K562 (cell line): Measurements from ENCODE around the gene CTXN1. TPM values are rescaled to one million over a fixed set of nuclear protein-coding genes. Genes with fewer than 3 reads are reported as not detected.

Experiments used
- E2F3 ChIP-seq: fragments of 250-450 bp; sonication (Bioruptor Pico); IDR thresholded peaks from 2 replicates; pipeline ENCODE4 v1.4.0; 2020; ENCODE audit warnings: mild to moderate bottlenecking
- EP300 ChIP-seq: IDR thresholded peaks from 2 replicates; pipeline ENCODE4 v1.6.1; 2012; ENCODE audit warnings: low read length, improper control_type of control experiment
- HMBOX1 ChIP-seq: sonication (generic); IDR thresholded peaks from 2 replicates; pipeline ENCODE4 v1.6.1; 2016
- KDM4B ChIP-seq, 2 experiments: fragments of 450-650 bp in 1 of 2; sonication (generic) in 1 of 2; IDR thresholded peaks; 2 replicates each; pipeline ENCODE4 v1.6.1; 2016 to 2017; ENCODE audit warnings: borderline replicate concordance in 2 of 2, antibody characterized with exemption in 1 of 2, low read depth in 1 of 2, mild to moderate bottlenecking in 1 of 2
- NBN ChIP-seq: fragments of 450-650 bp; IDR thresholded peaks from 2 replicates; pipeline ENCODE4 v1.6.1; 2016; ENCODE audit warnings: low read depth, mild to moderate bottlenecking
- NCOR1 ChIP-seq: fragments of 450-650 bp; IDR thresholded peaks from 2 replicates; pipeline ENCODE4 v1.6.1; 2016; ENCODE audit warnings: mild to moderate bottlenecking, moderate library complexity
- POU5F1 ChIP-seq: fragments of 150-350 bp; IDR thresholded peaks from 2 replicates; pipeline ENCODE4 v1.6.1; 2014; ENCODE audit warnings: borderline replicate concordance, low read length, low read depth, mild to moderate bottlenecking; ENCODE audit not compliant: partially characterized antibody
- PRDM10 ChIP-seq: fragments of 450-650 bp; IDR thresholded peaks from 2 replicates; pipeline ENCODE4 v1.6.1; 2018; ENCODE audit not compliant: partially characterized antibody
- RBBP5 ChIP-seq: fragments of 200-600 bp; sonication (generic); IDR thresholded peaks from 2 replicates; pipeline ENCODE4 v1.6.1; 2012; ENCODE audit warnings: borderline replicate concordance, mild to moderate bottlenecking, low read length, control low read depth, inconsistent platforms; ENCODE audit not compliant: insufficient read depth, poor library complexity, severe bottlenecking
- SNRNP70 ChIP-seq: fragments of 200-400 bp; formaldehyde crosslinking; optimal IDR thresholded peaks from 2 replicates; pipeline ENCODE3; 2017; ENCODE audit warnings: low read depth, low read length
- SRSF1 ChIP-seq: fragments of 200-400 bp; formaldehyde crosslinking; IDR thresholded peaks from 2 replicates; pipeline ENCODE4 v1.6.1; 2017; ENCODE audit warnings: mild to moderate bottlenecking, low read depth, low read length, moderate library complexity
- TAF1 ChIP-seq: IDR thresholded peaks from 2 replicates; pipeline ENCODE4 v1.6.1; 2011; ENCODE audit warnings: mild to moderate bottlenecking, low read length, moderate library complexity; ENCODE audit not compliant: insufficient read depth, control insufficient read depth, severe bottlenecking; ENCODE audit errors: extremely low read depth
- WHSC1 ChIP-seq: IDR thresholded peaks from one replicate; pipeline ENCODE4 v1.6.1; 2012; ENCODE audit warnings: low read length, control low read depth, inconsistent platforms
- XRCC3 ChIP-seq: fragments of 450-650 bp; IDR thresholded peaks from 2 replicates; pipeline ENCODE4 v1.6.1; 2017; ENCODE audit warnings: mild to moderate bottlenecking, moderate library complexity
- ZBTB17 ChIP-seq: fragments of 450-650 bp; formaldehyde crosslinking; IDR thresholded peaks from 2 replicates; pipeline ENCODE4 v1.4.0; 2020; ENCODE audit warnings: mild to moderate bottlenecking
- ZBTB7A ChIP-seq: IDR thresholded peaks from 2 replicates; pipeline ENCODE4 v1.6.1; 2011; ENCODE audit warnings: low read depth, mild to moderate bottlenecking, low read length, moderate library complexity, borderline replicate concordance; ENCODE audit not compliant: control insufficient read depth
- ZFPM2 ChIP-seq: fragments of 250-450 bp; sonication (Bioruptor Pico); IDR thresholded peaks from 2 replicates; pipeline ENCODE4 v1.5.1; 2022; ENCODE audit warnings: mild to moderate bottlenecking
- ZNF174 ChIP-seq: fragments of 250-450 bp; sonication (Bioruptor Pico); IDR thresholded peaks from 2 replicates; pipeline ENCODE4 v1.4.0; 2020; ENCODE audit warnings: mild to moderate bottlenecking
- ZNF507 ChIP-seq: conservative IDR thresholded peaks from 2 replicates; pipeline ENCODE4 v1.6.1; 2017; ENCODE audit warnings: missing genetic modification characterization, missing compliant biosample characterization
- polyA plus RNA-seq, 8 experiments: library from polyadenylated mRNA; depleted of rRNA in 4 of 8; stranded (reverse) in 5 of 8; unstranded in 3 of 8; fragments of >200 nt; fragmentation: Nextera tagmentation in 2 of 8; fragmentation: Illumina TruSeq in 1 of 8; extraction: Ambion mirVana in 2 of 8; extraction: Trizol in 1 of 8; gene quantifications; 2 replicates each; pipeline versions ENCODE4 v1.2.1 to v1.2.3, GENCODE V29; 2011 to 2014; ENCODE audit warnings: inconsistent platforms in 1 of 8, missing spikeins in 1 of 8
- total RNA-seq, 7 experiments: library from RNA; depleted of rRNA in 6 of 7; stranded (reverse); fragments of >200 nt in 6 of 7; fragmentation: Illumina TruSeq in 2 of 7; extraction: Trizol in 2 of 7; gene quantifications; 2 replicates each; pipeline versions ENCODE4 v1.2.1 to v1.2.3, GENCODE V29; 2011 to 2021; ENCODE audit warnings: low replicate concordance in 1 of 7
- TF ChIP-seq, protein P1 (sequence below): sonication (generic); formaldehyde crosslinking; IDR thresholded peaks from 2 replicates; pipeline ENCODE4 v1.8.1; 2022; ENCODE audit warnings: missing genetic modification reagents
- TF ChIP-seq, protein P2 (sequence below): fragments of 250-450 bp; sonication (Bioruptor Pico); IDR thresholded peaks from 2 replicates; pipeline ENCODE4 v1.8.0; 2022; ENCODE audit warnings: moderate library complexity, mild to moderate bottlenecking, inconsistent platforms

The CTXN1 gene
- total and polyA plus RNA-seq, 9 of the 15 experiments (the other 6 are each of a cell fraction or from before 2014, with no cell fraction given) = 0.15 to 37.4 (median 1.8) TPM; not detected in 2

GRCh38 chr19:7903244-7904073 lies 22.5 kb downstream of the CTXN1 start, which contains the start of gene MAP2K7 (continued):
- TF ChIP-seq EP300 = no peak
- TF ChIP-seq, protein P1, sequence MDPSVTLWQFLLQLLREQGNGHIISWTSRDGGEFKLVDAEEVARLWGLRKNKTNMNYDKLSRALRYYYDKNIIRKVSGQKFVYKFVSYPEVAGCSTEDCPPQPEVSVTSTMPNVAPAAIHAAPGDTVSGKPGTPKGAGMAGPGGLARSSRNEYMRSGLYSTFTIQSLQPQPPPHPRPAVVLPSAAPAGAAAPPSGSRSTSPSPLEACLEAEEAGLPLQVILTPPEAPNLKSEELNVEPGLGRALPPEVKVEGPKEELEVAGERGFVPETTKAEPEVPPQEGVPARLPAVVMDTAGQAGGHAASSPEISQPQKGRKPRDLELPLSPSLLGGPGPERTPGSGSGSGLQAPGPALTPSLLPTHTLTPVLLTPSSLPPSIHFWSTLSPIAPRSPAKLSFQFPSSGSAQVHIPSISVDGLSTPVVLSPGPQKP (CRISPR knock-in tag) = no peak
- TF ChIP-seq E2F3 (CRISPR knock-in tag) = no peak
- TF ChIP-seq TAF1 = peak; percentile 79
- TF ChIP-seq ZBTB7A = no peak
- no peak for TF ChIP-seq XRCC3
- TF ChIP-seq POU5F1 = peak; percentile 95
- 0 out of 4 replicates have a peak, but pooled peaks of 1 of the 2 experiments have one; percentile 41 for TF ChIP-seq KDM4B (IDR thresholded peaks at IDR 0.05; ENCODE audit: borderline replicate concordance in 2 of 2, low read depth in 1 of 2)
- TF ChIP-seq RBBP5 = peak; percentile 66
- TF ChIP-seq, protein P2, sequence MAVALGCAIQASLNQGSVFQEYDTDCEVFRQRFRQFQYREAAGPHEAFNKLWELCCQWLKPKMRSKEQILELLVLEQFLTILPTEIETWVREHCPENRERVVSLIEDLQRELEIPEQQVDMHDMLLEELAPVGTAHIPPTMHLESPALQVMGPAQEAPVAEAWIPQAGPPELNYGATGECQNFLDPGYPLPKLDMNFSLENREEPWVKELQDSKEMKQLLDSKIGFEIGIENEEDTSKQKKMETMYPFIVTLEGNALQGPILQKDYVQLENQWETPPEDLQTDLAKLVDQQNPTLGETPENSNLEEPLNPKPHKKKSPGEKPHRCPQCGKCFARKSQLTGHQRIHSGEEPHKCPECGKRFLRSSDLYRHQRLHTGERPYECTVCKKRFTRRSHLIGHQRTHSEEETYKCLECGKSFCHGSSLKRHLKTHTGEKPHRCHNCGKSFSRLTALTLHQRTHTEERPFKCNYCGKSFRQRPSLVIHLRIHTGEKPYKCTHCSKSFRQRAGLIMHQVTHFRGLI (CRISPR knock-in tag) = no peak
- TF ChIP-seq ZFPM2 (CRISPR knock-in tag) = no peak
- TF ChIP-seq ZBTB17 (CRISPR knock-in tag) = no peak
- no peak for TF ChIP-seq NBN
- no peak for TF ChIP-seq SNRNP70
- no peak for TF ChIP-seq ZNF507 (tag)
- TF ChIP-seq HMBOX1 = no peak
- 0 out of 2 replicates have a peak, but pooled peaks have one; percentile 5 for TF ChIP-seq NCOR1
- no peak for TF ChIP-seq ZNF174 (CRISPR knock-in tag)
- TF ChIP-seq PRDM10 = no peak
- TF ChIP-seq SRSF1 = no peak
- no peak for TF ChIP-seq WHSC1
